ENCODE measurements around the gene SYCE3.

DNA sequence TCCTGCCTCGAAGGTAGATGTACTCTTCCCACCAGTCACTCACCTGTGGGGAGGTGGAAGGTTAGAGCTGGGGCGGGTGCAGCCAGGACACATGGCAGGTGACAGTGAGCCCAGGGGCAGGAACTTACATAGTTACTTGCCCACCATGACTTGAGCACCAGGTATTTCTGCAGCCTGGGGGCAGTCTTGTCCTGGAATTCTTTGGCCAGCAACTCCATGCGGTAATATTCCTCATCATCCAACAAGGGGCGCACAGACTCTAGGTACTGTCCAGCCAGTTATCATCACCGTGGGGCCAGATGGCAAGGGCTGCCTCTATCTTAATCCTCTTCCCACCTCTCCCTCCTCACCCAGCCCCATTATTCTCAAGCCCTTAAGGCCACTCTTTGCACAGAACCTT is 13.4 kb upstream of the SYCE3 start:
- peak; percentile 86 to 99 (median 99) for TF ChIP-seq CTCF (IDR thresholded peaks at IDR 0.05 in 2 of 3, conservative IDR thresholded peaks at IDR 0.05 in 1 of 3; ENCODE audit: insufficient read depth in 2 of 3, low read depth in 1 of 3, low read length in 3 of 3)
- no peak for TF ChIP-seq ETS1 (conservative IDR thresholded peaks at IDR 0.05; ENCODE audit: control insufficient read depth, low read depth, low read length)

Measured in K562 (cell line).